K562 treated with DMSO at 1 percent for 48 hours (cell line): ENCODE results near the gene CCDC47. TPM values are rescaled to one million over a fixed set of nuclear protein-coding genes. Genes with fewer than 3 reads are reported as not detected.

Experiments used
- total RNA-seq: library from RNA; unstranded; fragments of 300-600 nt; gene quantifications from 2 replicates; pipeline ENCODE4 v1.2.3, GENCODE V29; 2022; ENCODE audit warnings: low replicate concordance; ENCODE audit errors: extremely low read depth

CCDC47 gene
- not detected in 2 replicates for total RNA-seq

GRCh38 chr17:63773272-63774140 lies at the start of gene CCDC47:
Gene CCDC47, minus strand, starts transcription at chr17:63773597. Its CDS starts 7,422 bp downstream, at chr17:63766175.

GRCh38 chr17:63774141-63774968 lies 958 bp upstream of the CCDC47 start, which contains the start of gene DDX42:
Gene DDX42, plus strand, starts transcription at chr17:63774170. Its CDS starts 12,880 bp downstream, at chr17:63787050.

GRCh38 chr17:63741408-63742173 lies 31.8 kb downstream of the CCDC47 start, which contains the start of gene STRADA:
Gene STRADA, minus strand, starts transcription at chr17:63741799. Its CDS starts 13,430 bp downstream, at chr17:63728369.

GRCh38 chr17:63699638-63700527 lies 73.5 kb downstream of the CCDC47 start, which contains the start of gene LIMD2:
Gene LIMD2, minus strand, starts transcription at chr17:63700125. Its CDS starts 827 bp downstream, at chr17:63699298.

Other genes with a start within 250 kb of the CCDC47 start
- gene DCAF7, start 223.1 kb downstream of the CCDC47 start, total RNA-seq = not detected in 2 replicates
- not detected in 2 replicates for gene TACO1, start 172.7 kb downstream of the CCDC47 start, total RNA-seq
- gene MAP3K3, start 151.2 kb downstream of the CCDC47 start, total RNA-seq = not detected in 2 replicates
- not detected in 2 replicates for gene LIMD2, start 73.5 kb downstream of the CCDC47 start, total RNA-seq
- not detected in 2 replicates for gene STRADA, start 31.8 kb downstream of the CCDC47 start, total RNA-seq
- gene DDX42, start 573 bp upstream of the CCDC47 start, total RNA-seq = not detected in 2 replicates
- 726 TPM in 1 of 2 replicates, not detected in the other for gene PSMC5, start 53.8 kb upstream of the CCDC47 start, total RNA-seq
- not detected in 2 replicates for gene FTSJ3, start 54.1 kb upstream of the CCDC47 start, total RNA-seq
- gene SMARCD2, start 69.1 kb upstream of the CCDC47 start, total RNA-seq = not detected in 2 replicates
- gene CSH2, start 100.1 kb upstream of the CCDC47 start, total RNA-seq = not detected in 2 replicates
- gene GH2, start 108.3 kb upstream of the CCDC47 start, total RNA-seq = not detected in 2 replicates
- not detected in 2 replicates for gene CSH1, start 123.0 kb upstream of the CCDC47 start, total RNA-seq
- gene CSHL1, start 137.7 kb upstream of the CCDC47 start, total RNA-seq = not detected in 2 replicates
- gene GH1, start 145.2 kb upstream of the CCDC47 start, total RNA-seq = not detected in 2 replicates
- gene CD79B, start 158.7 kb upstream of the CCDC47 start, total RNA-seq = not detected in 2 replicates
- gene SCN4A, start 199.3 kb upstream of the CCDC47 start, total RNA-seq = not detected in 2 replicates
- not detected in 2 replicates for gene PRR29, start 224.8 kb upstream of the CCDC47 start, total RNA-seq
- gene ICAM2, start 247.0 kb upstream of the CCDC47 start, total RNA-seq = not detected in 2 replicates